Right lobe of liver (tissue), 4 donors: ENCODE measurements around the gene PPP1CB.

Experiments
- POLR2A ChIP-seq: fragments of 450-650 bp; IDR thresholded peaks from one replicate; pipeline ENCODE4 v1.6.1; 2017; ENCODE audit warnings: antibody characterized with exemption, mild to moderate bottlenecking
- TF ChIP-seq, protein P1 (sequence below), 4 donors: fragments of 200-600 bp in 3 of 4; fragments of 450-650 bp in 1 of 4; IDR thresholded peaks; one replicate each; pipeline versions ENCODE4 v1.5.1 to v1.8.0; 2016 to 2022; ENCODE audit warnings: antibody characterized with exemption in 4 of 4, mild to moderate bottlenecking in 2 of 4
- donor health status: DM: no; HTN: no; CAD: no.
- donor health status: DM: no; HTN: no; CAD: no.
- donor health status: DM: no; HTN: yes; CAD: no.

DNA sequence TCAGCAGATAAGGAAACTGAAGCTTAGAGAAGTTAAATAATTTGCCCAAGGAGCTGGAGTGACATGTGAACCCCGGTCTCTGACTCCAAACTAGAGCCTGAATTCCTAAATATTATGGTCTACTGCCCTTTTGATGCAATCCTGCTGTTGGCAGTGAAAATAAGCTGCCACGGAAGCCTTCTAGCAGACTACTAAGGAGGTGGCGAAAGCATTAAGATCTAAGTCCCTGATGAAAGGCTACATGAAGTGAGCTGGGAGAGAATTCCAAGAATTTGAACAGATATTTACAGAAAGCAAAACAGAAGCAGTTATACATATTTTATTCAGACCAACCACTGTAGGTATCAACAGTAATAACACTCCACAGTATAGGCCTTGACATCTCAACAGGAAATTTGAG lies 90.4 kb downstream of the PPP1CB start:
- TF ChIP-seq, protein P1, sequence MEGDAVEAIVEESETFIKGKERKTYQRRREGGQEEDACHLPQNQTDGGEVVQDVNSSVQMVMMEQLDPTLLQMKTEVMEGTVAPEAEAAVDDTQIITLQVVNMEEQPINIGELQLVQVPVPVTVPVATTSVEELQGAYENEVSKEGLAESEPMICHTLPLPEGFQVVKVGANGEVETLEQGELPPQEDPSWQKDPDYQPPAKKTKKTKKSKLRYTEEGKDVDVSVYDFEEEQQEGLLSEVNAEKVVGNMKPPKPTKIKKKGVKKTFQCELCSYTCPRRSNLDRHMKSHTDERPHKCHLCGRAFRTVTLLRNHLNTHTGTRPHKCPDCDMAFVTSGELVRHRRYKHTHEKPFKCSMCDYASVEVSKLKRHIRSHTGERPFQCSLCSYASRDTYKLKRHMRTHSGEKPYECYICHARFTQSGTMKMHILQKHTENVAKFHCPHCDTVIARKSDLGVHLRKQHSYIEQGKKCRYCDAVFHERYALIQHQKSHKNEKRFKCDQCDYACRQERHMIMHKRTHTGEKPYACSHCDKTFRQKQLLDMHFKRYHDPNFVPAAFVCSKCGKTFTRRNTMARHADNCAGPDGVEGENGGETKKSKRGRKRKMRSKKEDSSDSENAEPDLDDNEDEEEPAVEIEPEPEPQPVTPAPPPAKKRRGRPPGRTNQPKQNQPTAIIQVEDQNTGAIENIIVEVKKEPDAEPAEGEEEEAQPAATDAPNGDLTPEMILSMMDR (IDR thresholded peaks at IDR 0.05): no peak
- no peak for TF ChIP-seq POLR2A
